HG02678 (cell line): ENCODE measurements around the gene NBL1.

Experiments
- ATAC-seq: cut with Tn5 transposase; IDR thresholded peaks from one replicate; pipeline ENCODE4 v1.9.1; 2021; ENCODE audit warnings: mild to moderate bottlenecking, moderate library complexity; ENCODE audit not compliant: unreplicated experiment

NBL1 gene

GRCh38 chr1:19645411-19646251 lies 1.5 kb downstream of the NBL1 start:
- no peak for ATAC-seq

- no peak for ATAC-seq
Observed at GRCh38 chr1:19646377-19647319, 2.5 kb downstream of the NBL1 start.

- no peak for ATAC-seq
Observed at GRCh38 chr1:19647643-19648042, 3.5 kb downstream of the NBL1 start.

- ATAC-seq = no peak
Observed at GRCh38 chr1:19648239-19648638, 4.1 kb downstream of the NBL1 start.

- ATAC-seq = no peak
Observed at GRCh38 chr1:19648689-19649088, 4.6 kb downstream of the NBL1 start.

- no peak for ATAC-seq
Observed at GRCh38 chr1:19650416-19651140, 6.5 kb downstream of the NBL1 start.

GRCh38 chr1:19651141-19651737 lies 7.1 kb downstream of the NBL1 start:
- no peak for ATAC-seq

- no peak for ATAC-seq
Observed at GRCh38 chr1:19654386-19654785, 10.3 kb downstream of the NBL1 start.

- no peak for ATAC-seq
Observed at GRCh38 chr1:19654886-19655717, 11.0 kb downstream of the NBL1 start.

- ATAC-seq = no peak
Observed at GRCh38 chr1:19655718-19656080, 11.6 kb downstream of the NBL1 start.

GRCh38 chr1:19656134-19656779 lies 12.1 kb downstream of the NBL1 start:
- no peak for ATAC-seq

GRCh38 chr1:19656780-19657466 lies 12.8 kb downstream of the NBL1 start:
- no peak for ATAC-seq

- ATAC-seq = no peak
Observed at GRCh38 chr1:19657511-19657910, 13.4 kb downstream of the NBL1 start.

GRCh38 chr1:19658186-19658585 lies 14.1 kb downstream of the NBL1 start:
- no peak for ATAC-seq

GRCh38 chr1:19661721-19662228 lies 17.7 kb downstream of the NBL1 start:
- no peak for ATAC-seq

- ATAC-seq = no peak
Observed at GRCh38 chr1:19662313-19662712, 18.2 kb downstream of the NBL1 start.

GRCh38 chr1:19664453-19665185 lies 20.5 kb downstream of the NBL1 start, which contains the start of gene HTR6:
Gene HTR6 (plus strand): TSS chr1:19664875. CDS start chr1:19665754, 879 bp downstream.
- ATAC-seq = no peak

GRCh38 chr1:19665186-19665495 lies 21.0 kb downstream of the NBL1 start:
- ATAC-seq = no peak
